Endothelial cell of umbilical vein (primary cell): ENCODE measurements around the gene ARL8B. TPM values are rescaled to one million over a fixed set of nuclear protein-coding genes. Genes with fewer than 3 reads are reported as not detected.

Source experiments
- BruUV-seq: library from RNA; stranded (reverse); fragments of 400-500 nt; replicated peaks from 2 replicates; lab custom pipeline; 2021; lab: Mats Ljungman, UMichigan
- CTCF ChIA-PET: fragments of 300-600, 350-600 bp; sonication (Branson Sonifier 250); formaldehyde crosslinking; loops from one replicate; lab custom pipeline; 2021; ENCODE audit warnings: antibody characterized with exemption, inconsistent platforms; lab: Charles Lee
- POLR2A ChIA-PET: fragments of 300-600, 350-600 bp; sonication (Branson Sonifier 250); formaldehyde crosslinking; loops from one replicate; lab custom pipeline; 2021; ENCODE audit warnings: antibody characterized with exemption, inconsistent platforms; lab: Charles Lee
- DNase-seq: peaks from one replicate; pipeline ENCODE4 v3.0.0-alpha.2; 2011; ENCODE audit warnings: low read depth, low spot score
- FAIRE-seq: peaks from 2 replicates; lab custom pipeline; 2011; peaks lifted over from hg19 to GRCh38; lab: Jason Lieb, UNC
- H2AFZ ChIP-seq: 2 replicates; pipeline ENCODE4 v1.6.0; 2012; ENCODE audit warnings: low read depth, low read length, control low read depth, inconsistent platforms
- H3K27ac ChIP-seq: 2 replicates; pipeline ENCODE4 v1.5.1; 2011; ENCODE audit warnings: low read depth, mild to moderate bottlenecking, control low read depth, low read length, moderate library complexity; ENCODE audit not compliant: insufficient read depth
- H3K27me3 ChIP-seq, 2 experiments: 2 replicates each; pipeline versions ENCODE4 v1.6.0 to v1.6.1; 2011; ENCODE audit warnings: low read length in 2 of 2, mixed read lengths in 1 of 2; ENCODE audit not compliant: control insufficient read depth in 2 of 2, insufficient read depth in 2 of 2
- H3K36me3 ChIP-seq, 2 experiments: 2 replicates in 1 of 2; 3 replicates in 1 of 2; pipeline ENCODE4 v1.5.1; 2011; ENCODE audit warnings: low read length in 2 of 2, mild to moderate bottlenecking in 1 of 2, moderate library complexity in 1 of 2; ENCODE audit not compliant: control insufficient read depth in 2 of 2, insufficient read depth in 2 of 2; ENCODE audit errors: extremely low read depth in 1 of 2
- H3K4me1 ChIP-seq: 3 replicates; pipeline ENCODE4 v1.5.1; 2011; ENCODE audit warnings: mild to moderate bottlenecking, low read length; ENCODE audit not compliant: control insufficient read depth, insufficient read depth; ENCODE audit errors: extremely low read depth
- H3K4me2 ChIP-seq: 2 replicates; pipeline ENCODE4 v1.6.1; 2011; ENCODE audit warnings: low read length, control low read depth, mixed read lengths; ENCODE audit not compliant: insufficient read depth
- H3K4me3 ChIP-seq, 3 experiments: fragments of 200-600 bp in 1 of 3; sonication (generic), shearing (Covaris generic) in 1 of 3; replicated peaks in 1 of 3; 2 replicates each; pipeline ENCODE4 v1.5.1; 2011 to 2016; ENCODE audit warnings: control low read depth in 3 of 3, low read length in 3 of 3, mild to moderate bottlenecking in 2 of 3, inconsistent platforms in 1 of 3, low read depth in 1 of 3, moderate library complexity in 1 of 3; ENCODE audit not compliant: insufficient read depth in 1 of 3
- H3K79me2 ChIP-seq: 2 replicates; pipeline ENCODE4 v1.6.0; 2012; ENCODE audit warnings: low read length, inconsistent platforms; ENCODE audit not compliant: control insufficient read depth, insufficient read depth
- H3K9ac ChIP-seq: replicated peaks from 2 replicates; pipeline ENCODE3; 2011; ENCODE audit warnings: low read length, control low read depth; ENCODE audit not compliant: insufficient read depth; ENCODE audit errors: extremely low read depth
- H3K9me1 ChIP-seq: replicated peaks from 3 replicates; pipeline ENCODE4 v1.6.0; 2011; ENCODE audit warnings: mild to moderate bottlenecking, low read length; ENCODE audit not compliant: control insufficient read depth, insufficient read depth; ENCODE audit errors: extremely low read depth
- H3K9me3 ChIP-seq: replicated peaks from 2 replicates; pipeline ENCODE4 v1.5.1; 2012; ENCODE audit warnings: low read length, inconsistent platforms; ENCODE audit not compliant: control insufficient read depth, insufficient read depth
- H4K20me1 ChIP-seq: replicated peaks from 2 replicates; pipeline ENCODE3; 2011; ENCODE audit warnings: mild to moderate bottlenecking, low read length; ENCODE audit not compliant: control insufficient read depth, insufficient read depth; ENCODE audit errors: extremely low read depth
- EZH2 ChIP-seq: IDR thresholded peaks from 2 replicates; pipeline ENCODE4 v1.6.1; 2012; ENCODE audit warnings: borderline replicate concordance, low read depth, mild to moderate bottlenecking, moderate library complexity, low read length, inconsistent platforms; ENCODE audit not compliant: severe bottlenecking
- FOS ChIP-seq: IDR thresholded peaks from 2 replicates; pipeline ENCODE4 v1.6.1; 2011; ENCODE audit warnings: mild to moderate bottlenecking, low read length, moderate library complexity, borderline replicate concordance; ENCODE audit not compliant: insufficient read depth
- POLR2A ChIP-seq: IDR thresholded peaks from 2 replicates; pipeline ENCODE4 v1.6.1; 2012; ENCODE audit warnings: low read depth, mild to moderate bottlenecking, control low read depth, low read length
- POLR2AphosphoS5 ChIP-seq: IDR thresholded peaks from 2 replicates; pipeline ENCODE4 v1.6.1; 2012; ENCODE audit warnings: low read depth, mild to moderate bottlenecking, control low read depth, low read length, moderate library complexity; ENCODE audit not compliant: insufficient read depth
- dilution Hi-C: fragments of 300-500 bp; cut with MboI; formaldehyde crosslinking; loops from one replicate; pipeline ENCODE4 v1.15.0; 2019; ENCODE audit warnings: low sequenced_read_pairs; ENCODE audit not compliant: extremely low pct_ligation_motif_present
- intact Hi-C: fragments of 100-400 bp; cut with micrococcal nuclease; formaldehyde crosslinking; loops from one replicate; pipeline ENCODE4 v1.10.0; 2022
- polyA plus RNA-seq, 4 experiments: library from polyadenylated mRNA; depleted of rRNA in 3 of 4; stranded (reverse) in 3 of 4; unstranded in 1 of 4; fragments of >200 nt; gene quantifications; 2 replicates each; pipeline versions ENCODE4 v1.2.1 to v1.2.3, GENCODE V29; 2011 to 2012; ENCODE audit warnings: missing spikeins in 1 of 4
- total RNA-seq: library from RNA; stranded (reverse); gene quantifications from 2 replicates; pipeline ENCODE4 v1.2.3, GENCODE V29; 2021
- TF ChIP-seq, protein P1 (sequence below): IDR thresholded peaks from 2 replicates; pipeline ENCODE4 v1.6.1; 2011; ENCODE audit not compliant: insufficient read depth, insufficient read length

The ARL8B gene
- total and polyA plus RNA-seq, 2 donors (not counting 3 experiments of a cell fraction or from before 2014, with no cell fraction given) = 32.1 to 58.2 TPM

DNA sequence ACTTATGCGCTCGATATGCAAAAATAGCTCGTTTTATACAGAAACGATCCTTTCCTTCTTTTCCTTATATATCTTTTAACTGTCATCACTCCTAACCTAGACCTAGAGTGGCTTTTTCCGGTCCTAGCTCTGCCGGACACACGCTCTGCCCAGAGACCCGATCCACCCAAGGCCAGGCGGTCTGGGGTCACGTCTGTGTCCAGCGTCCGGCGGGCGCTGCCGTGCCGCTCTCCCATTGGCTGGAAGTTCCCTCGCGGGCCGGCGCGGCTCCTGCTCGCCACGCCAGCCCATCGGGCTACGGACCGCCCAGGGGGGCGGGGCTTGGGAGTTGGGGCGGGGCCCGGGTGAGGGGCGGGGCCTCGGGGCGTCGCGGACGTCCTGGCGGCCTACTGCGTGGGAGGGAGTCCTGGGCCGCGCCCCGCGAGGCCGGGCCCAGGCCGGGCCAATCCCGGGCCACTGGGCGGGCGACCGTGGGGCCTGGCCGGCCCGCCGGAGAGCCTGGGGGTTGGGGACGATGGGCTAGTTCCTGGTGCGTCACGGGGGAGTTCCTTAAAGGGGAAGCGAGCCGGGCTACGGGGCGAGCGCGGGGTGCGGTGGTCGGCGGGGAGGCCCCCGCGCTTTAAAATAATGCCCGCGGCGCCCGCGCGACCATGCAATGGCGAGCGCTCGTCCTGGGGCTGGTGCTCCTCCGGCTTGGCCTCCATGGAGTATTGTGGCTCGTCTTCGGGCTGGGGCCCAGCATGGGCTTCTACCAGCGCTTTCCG is 65.2 kb downstream of the ARL8B start, which contains the start of gene EDEM1:
Gene EDEM1, plus strand, starts transcription at position 552 of the 764 bp plus-strand sequence. Its CDS starts 99 bp downstream, at position 651.
- intact Hi-C loops = loop anchor here (1.0 to 5.0 kb wide), 7 partner anchors 8 to 695 kb away; partner anchors contain the start of genes ARL8B, BHLHE40 and ITPR1
- TF ChIP-seq POLR2A = peak; percentile 72
- TF ChIP-seq POLR2AphosphoS5 = peak; percentile 58
- TF ChIP-seq FOS = no peak
- TF ChIP-seq, protein P1, sequence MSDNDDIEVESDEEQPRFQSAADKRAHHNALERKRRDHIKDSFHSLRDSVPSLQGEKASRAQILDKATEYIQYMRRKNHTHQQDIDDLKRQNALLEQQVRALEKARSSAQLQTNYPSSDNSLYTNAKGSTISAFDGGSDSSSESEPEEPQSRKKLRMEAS = peak; percentile 28
- TF ChIP-seq EZH2 = no peak
- peak; percentile 98 for DNase-seq
- H3K27ac ChIP-seq = peak within 1 kb of the TSS; percentile 92
- FAIRE-seq = peak; percentile 93
- H4K20me1 ChIP-seq = no peaks in the 10 kb centered on the region
- BruUV-seq = no TSS peak
- peak within 1 kb of the TSS; percentile 56 for H2AFZ ChIP-seq
- peaks cover 21% of the 10 kb centered on the region for H3K4me1 ChIP-seq
- ChIA-PET POLR2A (interaction anchor here (0.9 to 1.0 kb wide), 2 partner anchors 9 to 694 kb away, joined by 3 read pairs; partner anchors contain the start of gene ITPR1), CTCF (interaction anchor here (1.1 to 2.8 kb wide), 2 partner anchors 9 to 476 kb away, joined by 4 to 11 read pairs; no protein-coding TSS in a partner anchor)
- H3K36me3 ChIP-seq = no peaks in the 10 kb centered on the region
- peaks cover 47% of the 10 kb centered on the region for H3K79me2 ChIP-seq
- no peaks in the 10 kb centered on the region for H3K9me3 ChIP-seq
- H3K27me3 ChIP-seq = no peaks in the 10 kb centered on the region
- dilution Hi-C loops = no loop called here
- peak within 1 kb of the TSS; percentile 92 for H3K9ac ChIP-seq
- no peaks in the 10 kb centered on the region for H3K9me1 ChIP-seq
- peak within 1 kb of the TSS; percentile 96 for H3K4me2 ChIP-seq
- H3K4me3 ChIP-seq = peak within 1 kb of the TSS; percentile 82 to 88 (median 83)
